Karpas-422 (cell line): Measurements from ENCODE around the gene PTMA. TPM values are rescaled to one million over a fixed set of nuclear protein-coding genes. Genes with fewer than 3 reads are reported as not detected.
"Not testable (repeated sequence)": the region's sequence is repeated elsewhere in the genome, so short reads cannot be mapped to it uniquely, and the experiment has no call there.

Experiments
- DNase-seq: peaks from one replicate; pipeline ENCODE4 v3.0.0-alpha.2; 2015
- H2AFZ ChIP-seq: fragments of 200-600 bp; sonication (generic); 2 replicates; pipeline ENCODE4 v1.6.1; 2014; ENCODE audit warnings: antibody characterized with exemption, low read length, mixed read lengths
- H3K27ac ChIP-seq: fragments of 200-600 bp; sonication (generic); 2 replicates; pipeline ENCODE4 v1.5.1; 2014; ENCODE audit warnings: mild to moderate bottlenecking, low read length, moderate library complexity
- H3K27me3 ChIP-seq: fragments of 200-600 bp; sonication (generic); 2 replicates; pipeline ENCODE4 v1.6.1; 2014; ENCODE audit warnings: low read length, mixed read lengths
- H3K36me3 ChIP-seq: fragments of 200-600 bp; sonication (generic); 2 replicates; pipeline ENCODE4 v1.6.1; 2014; ENCODE audit warnings: low read length, mixed read lengths; ENCODE audit not compliant: insufficient read depth
- H3K4me1 ChIP-seq: fragments of 200-600 bp; sonication (generic); 2 replicates; pipeline ENCODE4 v1.6.1; 2014; ENCODE audit warnings: mild to moderate bottlenecking, low read length, mixed read lengths
- H3K4me2 ChIP-seq: fragments of 200-600 bp; sonication (generic); 2 replicates; pipeline ENCODE4 v1.6.1; 2014; ENCODE audit warnings: low read length, low read depth, mild to moderate bottlenecking; ENCODE audit not compliant: poor library complexity, severe bottlenecking
- H3K4me3 ChIP-seq: fragments of 200-600 bp; sonication (generic); 2 replicates; pipeline ENCODE4 v1.5.1; 2014; ENCODE audit warnings: mild to moderate bottlenecking, antibody characterized with exemption, low read length, mixed read lengths
- H3K79me2 ChIP-seq: fragments of 200-600 bp; sonication (generic); 2 replicates; pipeline ENCODE4 v1.6.1; 2014; ENCODE audit warnings: mild to moderate bottlenecking, low read length, mixed read lengths
- H3K9ac ChIP-seq: fragments of 200-600 bp; sonication (generic); 2 replicates; pipeline ENCODE4 v1.6.0; 2014; ENCODE audit warnings: low read length
- H3K9me2 ChIP-seq: fragments of 200-600 bp; sonication (generic), shearing (Covaris generic); replicated peaks from 2 replicates; pipeline ENCODE4 v1.6.0; 2014; ENCODE audit warnings: mild to moderate bottlenecking, low read length, moderate library complexity; ENCODE audit not compliant: insufficient read depth
- H3K9me3 ChIP-seq: fragments of 300-700, 200-600 bp; sonication (generic); 2 replicates; pipeline ENCODE4 v1.6.1; 2014; ENCODE audit warnings: low read length, mixed read lengths
- H4K20me1 ChIP-seq: fragments of 200-600 bp; sonication (generic); 2 replicates; pipeline ENCODE4 v1.6.1; 2014; ENCODE audit warnings: mild to moderate bottlenecking, antibody characterized with exemption, low read length, low read depth; ENCODE audit not compliant: insufficient read depth
- total RNA-seq: library from RNA; depleted of rRNA; stranded (reverse); fragments of >200 nt; shearing (Covaris generic); gene quantifications from 2 replicates; pipeline ENCODE4 v1.2.3, GENCODE V29; 2014; ENCODE audit warnings: low replicate concordance; rRNA removed

Gene PTMA, protein sequence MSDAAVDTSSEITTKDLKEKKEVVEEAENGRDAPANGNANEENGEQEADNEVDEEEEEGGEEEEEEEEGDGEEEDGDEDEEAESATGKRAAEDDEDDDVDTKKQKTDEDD
- total RNA-seq, result 1,532 and 1,657 TPM in 2 replicates

DNA sequence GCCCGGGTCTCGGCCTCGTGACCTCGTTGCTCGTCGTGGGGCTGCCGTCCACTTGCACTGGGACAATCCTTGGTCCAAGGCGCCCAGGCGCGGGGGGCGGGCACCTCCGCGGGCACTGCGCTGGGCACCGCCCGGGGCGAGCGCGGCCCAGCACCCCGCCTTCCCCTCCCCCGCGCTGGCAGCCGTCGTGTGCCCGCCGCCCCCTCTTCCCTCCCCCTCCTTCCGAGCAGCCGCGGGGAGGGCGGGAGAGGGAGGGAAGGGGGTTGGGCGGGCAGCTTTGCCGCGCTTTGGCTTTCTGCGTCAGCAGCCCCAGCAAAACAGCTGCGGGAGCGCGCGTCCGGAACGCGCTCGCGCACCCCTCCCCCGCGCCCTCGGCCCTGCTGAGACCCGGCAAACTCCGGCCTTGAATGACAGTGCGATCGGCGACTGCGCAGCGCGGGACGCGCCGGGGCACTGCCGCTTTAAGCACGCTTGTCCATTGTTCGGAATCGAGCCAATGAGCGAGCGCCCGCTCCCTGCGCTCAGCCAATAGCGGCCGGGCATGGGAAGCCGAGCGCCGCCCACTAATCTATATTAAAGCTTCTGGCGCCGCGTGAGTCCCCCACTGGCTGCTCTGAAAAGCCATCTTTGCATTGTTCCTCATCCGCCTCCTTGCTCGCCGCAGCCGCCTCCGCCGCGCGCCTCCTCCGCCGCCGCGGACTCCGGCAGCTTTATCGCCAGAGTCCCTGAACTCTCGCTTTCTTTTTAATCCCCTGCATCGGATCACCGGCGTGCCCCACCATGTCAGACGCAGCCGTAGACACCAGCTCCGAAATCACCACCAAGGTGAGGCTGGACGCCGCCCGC lies at the start of gene PTMA:
Gene PTMA, plus strand, starts transcription at position 599 of the 846 bp plus-strand sequence. Its CDS starts 182 bp downstream, at position 781.
- Histone ChIP-seq H3K9me3 (no peaks in the 10 kb centered on the region), H3K4me3 (peak within 1 kb of the TSS; percentile 98), H3K79me2 (peaks cover 47% of the 10 kb centered on the region), H3K4me1 (peaks cover 39% of the 10 kb centered on the region), H3K27me3 (no peaks in the 10 kb centered on the region), H2AFZ (peak within 1 kb of the TSS; percentile 63; the same call in 1 of the 2 replicates), H3K4me2 (peak within 1 kb of the TSS; percentile 87), H4K20me1 (peaks cover 35% of the 10 kb centered on the region), H3K9me2 (no peaks in the 10 kb centered on the region), H3K9ac (peak within 1 kb of the TSS; percentile 100), H3K36me3 (peaks cover 39% of the 10 kb centered on the region), H3K27ac (peak within 1 kb of the TSS; percentile 99)
- peak; percentile 99 for DNase-seq

DNA sequence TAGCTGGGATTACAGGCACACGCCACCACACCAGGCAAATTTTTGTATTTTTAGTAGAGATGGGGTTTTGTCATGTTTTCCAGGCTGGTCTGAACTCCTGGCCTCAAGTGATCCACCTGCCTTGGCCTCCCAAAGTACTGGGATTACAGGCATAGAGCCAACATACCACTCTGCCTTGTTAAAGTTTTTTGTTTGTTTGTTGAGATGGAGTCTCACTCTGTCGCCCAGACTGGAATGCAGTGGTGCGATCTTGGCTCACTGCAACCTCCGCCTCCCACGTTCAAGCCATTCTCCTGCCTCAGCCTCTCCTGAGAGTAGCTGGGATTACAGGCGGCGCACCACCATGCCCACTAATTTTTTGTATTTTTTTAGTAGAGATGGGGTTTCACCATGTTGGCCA lies 48.3 kb upstream of the PTMA start:
- H3K36me3 ChIP-seq, DNase-seq: not testable (repeated sequence)

DNA sequence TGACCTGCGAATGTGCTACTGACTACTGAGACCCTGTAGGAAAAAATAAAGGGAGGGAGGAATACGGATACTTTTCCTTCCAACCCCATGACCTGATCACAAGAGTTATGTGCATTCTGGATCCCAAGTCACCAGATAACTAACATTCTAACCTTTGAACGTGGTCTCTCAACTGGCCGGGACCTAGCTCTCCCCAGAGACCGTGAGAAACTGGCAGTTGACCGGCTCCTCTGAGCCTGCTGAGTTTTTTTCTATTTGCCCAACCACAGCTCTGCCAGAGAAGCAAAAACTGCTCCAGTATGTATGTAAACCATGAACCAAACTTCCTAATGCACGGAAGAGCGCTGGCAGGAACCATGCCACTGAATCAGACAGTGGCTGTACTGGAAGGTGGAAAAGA lies 47.5 kb upstream of the PTMA start:
- Histone ChIP-seq H3K9me3 (no peaks in the 10 kb centered on the region), H3K4me1 (peaks cover 38% of the 10 kb centered on the region), H3K27ac (no peak overlapping the region), H3K4me2 (no peak overlapping the region), H3K27me3 (no peaks in the 10 kb centered on the region), H3K4me3 (no peak overlapping the region), H4K20me1 (no peaks in the 10 kb centered on the region), H3K9me2 (no peaks in the 10 kb centered on the region), H3K9ac (no peak overlapping the region), H2AFZ (no peak overlapping the region), H3K36me3 (no peaks in the 10 kb centered on the region), H3K79me2 (no peaks in the 10 kb centered on the region)
- no peak for DNase-seq

More for the DNA sequence above, 48.3 kb upstream of the PTMA start:
- H2AFZ ChIP-seq, H3K9ac ChIP-seq, H3K9me2 ChIP-seq, H3K79me2 ChIP-seq, H3K9me3 ChIP-seq, H3K27me3 ChIP-seq, H3K27ac ChIP-seq, H3K4me3 ChIP-seq, H4K20me1 ChIP-seq, H3K4me2 ChIP-seq: not testable (repeated sequence)
- H3K4me1 ChIP-seq, result peaks cover 30% of the 10 kb centered on the region

DNA sequence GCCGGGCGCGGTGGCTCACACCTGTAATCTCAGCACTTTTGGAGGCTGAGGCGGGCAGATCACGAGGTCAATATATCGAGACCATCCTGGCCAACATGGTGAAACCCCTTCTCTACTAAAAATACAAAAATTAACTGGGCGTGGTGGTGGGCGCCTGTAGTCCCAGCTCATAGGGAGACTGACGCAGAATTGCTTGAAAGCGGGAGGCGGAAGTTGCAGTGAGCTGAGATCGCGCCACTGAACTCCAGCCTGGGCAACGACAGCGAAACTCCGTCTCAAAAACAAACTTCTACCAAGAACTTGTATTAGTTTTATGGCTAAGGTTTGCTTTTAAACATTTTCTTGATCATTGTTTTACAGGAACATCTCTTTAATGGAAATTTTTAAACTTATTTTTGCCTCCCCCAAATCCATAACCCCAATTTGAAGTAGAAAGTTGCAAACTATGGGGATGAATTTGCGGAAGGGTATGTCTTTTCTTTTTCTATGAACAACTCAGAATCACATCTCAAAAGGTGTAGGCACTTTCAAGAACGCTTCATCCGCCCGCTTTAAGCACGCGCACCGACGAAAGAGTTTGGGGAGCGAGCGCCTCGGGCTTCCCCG lies 46.8 kb upstream of the PTMA start:
- H3K4me3 ChIP-seq, result peak overlapping the region; percentile 59
- H3K9me3 ChIP-seq, result no peaks in the 10 kb centered on the region
- no peaks in the 10 kb centered on the region for H3K9me2 ChIP-seq
- peak overlapping the region; percentile 83 for H2AFZ ChIP-seq
- H3K27me3 ChIP-seq, result no peaks in the 10 kb centered on the region
- no peaks in the 10 kb centered on the region for H4K20me1 ChIP-seq
- H3K4me2 ChIP-seq, result peak overlapping the region; percentile 80
- peaks cover 45% of the 10 kb centered on the region for H3K4me1 ChIP-seq
- no peak for DNase-seq
- H3K9ac ChIP-seq, result peak overlapping the region; percentile 71
- H3K27ac ChIP-seq, result peak overlapping the region; percentile 62
- H3K36me3 ChIP-seq, result no peaks in the 10 kb centered on the region
- no peaks in the 10 kb centered on the region for H3K79me2 ChIP-seq

DNA sequence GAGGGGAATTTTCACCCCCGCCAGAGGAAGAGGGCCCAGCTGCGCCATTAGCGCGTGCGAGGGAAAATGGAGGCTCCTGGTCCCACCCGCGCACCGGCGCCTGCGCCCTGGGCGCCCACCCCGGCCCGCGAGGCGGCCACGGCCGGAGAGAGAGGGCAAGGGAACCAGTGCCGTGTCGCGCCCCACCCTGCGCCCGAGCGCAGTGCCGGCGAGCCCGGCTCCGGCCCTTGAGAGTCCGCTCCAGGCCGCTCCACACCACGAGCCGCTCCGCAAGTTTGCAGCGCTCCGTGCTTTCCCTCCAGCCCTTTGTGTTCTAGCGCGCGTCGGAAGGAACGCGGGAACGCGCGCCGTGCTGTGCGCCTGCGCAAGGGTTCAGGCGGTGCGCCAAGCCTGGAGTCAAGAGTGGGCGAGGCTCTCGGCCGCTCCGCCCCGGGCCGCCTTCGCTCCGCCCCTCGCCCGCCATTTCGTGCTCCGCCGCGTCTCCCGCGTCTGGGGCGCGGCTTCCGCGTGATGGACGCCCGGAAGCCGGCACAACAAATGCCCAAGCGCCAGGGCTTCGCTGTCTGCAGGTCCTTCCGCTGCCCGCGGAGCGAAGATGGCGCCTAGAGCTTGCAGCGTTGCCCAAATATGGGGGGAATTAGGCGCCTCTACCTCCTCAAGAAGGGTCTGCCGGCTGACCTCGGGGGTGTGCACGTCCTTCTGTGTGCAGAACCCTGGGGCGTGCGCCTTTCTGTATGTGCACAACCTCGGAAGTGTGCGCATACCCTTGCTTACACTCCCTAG lies 46.1 kb upstream of the PTMA start:
- no peaks in the 10 kb centered on the region for H3K27me3 ChIP-seq
- H3K4me1 ChIP-seq, result peaks cover 52% of the 10 kb centered on the region
- H3K36me3 ChIP-seq, result no peaks in the 10 kb centered on the region
- peak overlapping the region; percentile 80 for H3K4me2 ChIP-seq
- H3K27ac ChIP-seq, result peak overlapping the region; percentile 62
- H3K4me3 ChIP-seq, result peak overlapping the region; percentile 59
- no peaks in the 10 kb centered on the region for H3K9me3 ChIP-seq
- H3K9me2 ChIP-seq, result no peaks in the 10 kb centered on the region
- no peaks in the 10 kb centered on the region for H4K20me1 ChIP-seq
- peak overlapping the region; percentile 83 for H2AFZ ChIP-seq
- no peaks in the 10 kb centered on the region for H3K79me2 ChIP-seq
- DNase-seq, result peak; percentile 99
- peak overlapping the region; percentile 71 for H3K9ac ChIP-seq

DNA sequence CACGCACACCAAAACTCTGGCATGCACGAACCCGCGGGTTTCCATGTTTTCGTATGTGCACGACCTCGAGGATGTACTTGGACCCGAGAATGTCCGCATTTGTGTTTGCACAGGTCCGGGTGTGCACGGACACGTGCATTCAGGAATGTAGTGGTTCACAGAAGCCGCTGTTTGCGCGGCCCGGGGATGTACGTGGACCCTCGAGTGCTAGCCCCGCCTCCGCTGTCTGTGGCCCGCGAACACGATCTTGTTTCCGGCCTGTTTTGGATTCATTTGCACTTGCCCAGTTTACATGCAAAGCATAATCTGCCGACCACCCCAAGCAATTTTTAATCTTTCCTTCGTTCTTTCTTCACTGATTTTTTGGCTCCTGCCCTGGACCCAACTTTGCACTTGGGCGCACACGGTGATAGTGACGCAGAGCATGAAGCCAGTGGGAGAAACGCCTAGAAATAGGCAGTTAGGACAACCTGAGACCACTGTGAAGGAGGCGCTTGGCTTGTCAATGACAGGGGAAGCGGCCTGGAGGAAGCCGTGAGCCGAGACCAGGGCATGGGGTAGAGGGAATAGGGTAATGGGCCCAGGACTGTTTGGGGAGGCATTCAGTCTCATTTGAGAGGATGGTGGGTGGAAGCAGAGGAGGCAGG lies 45.4 kb upstream of the PTMA start:
- no peaks in the 10 kb centered on the region for H3K9me3 ChIP-seq
- peak overlapping the region; percentile 34 for H3K9ac ChIP-seq
- H3K27ac ChIP-seq, result peak overlapping the region; percentile 100; the same call in 1 of the 2 replicates
- no peaks in the 10 kb centered on the region for H3K27me3 ChIP-seq
- H3K79me2 ChIP-seq, result no peaks in the 10 kb centered on the region
- H3K4me1 ChIP-seq, result peaks cover 59% of the 10 kb centered on the region
- H2AFZ ChIP-seq, result no peak overlapping the region
- H3K36me3 ChIP-seq, result no peaks in the 10 kb centered on the region
- peak overlapping the region; percentile 36 for H3K4me2 ChIP-seq
- peak overlapping the region; percentile 28; the same call in 1 of the 2 replicates for H3K4me3 ChIP-seq
- no peaks in the 10 kb centered on the region for H3K9me2 ChIP-seq
- no peak for DNase-seq
- H4K20me1 ChIP-seq, result no peaks in the 10 kb centered on the region

DNA sequence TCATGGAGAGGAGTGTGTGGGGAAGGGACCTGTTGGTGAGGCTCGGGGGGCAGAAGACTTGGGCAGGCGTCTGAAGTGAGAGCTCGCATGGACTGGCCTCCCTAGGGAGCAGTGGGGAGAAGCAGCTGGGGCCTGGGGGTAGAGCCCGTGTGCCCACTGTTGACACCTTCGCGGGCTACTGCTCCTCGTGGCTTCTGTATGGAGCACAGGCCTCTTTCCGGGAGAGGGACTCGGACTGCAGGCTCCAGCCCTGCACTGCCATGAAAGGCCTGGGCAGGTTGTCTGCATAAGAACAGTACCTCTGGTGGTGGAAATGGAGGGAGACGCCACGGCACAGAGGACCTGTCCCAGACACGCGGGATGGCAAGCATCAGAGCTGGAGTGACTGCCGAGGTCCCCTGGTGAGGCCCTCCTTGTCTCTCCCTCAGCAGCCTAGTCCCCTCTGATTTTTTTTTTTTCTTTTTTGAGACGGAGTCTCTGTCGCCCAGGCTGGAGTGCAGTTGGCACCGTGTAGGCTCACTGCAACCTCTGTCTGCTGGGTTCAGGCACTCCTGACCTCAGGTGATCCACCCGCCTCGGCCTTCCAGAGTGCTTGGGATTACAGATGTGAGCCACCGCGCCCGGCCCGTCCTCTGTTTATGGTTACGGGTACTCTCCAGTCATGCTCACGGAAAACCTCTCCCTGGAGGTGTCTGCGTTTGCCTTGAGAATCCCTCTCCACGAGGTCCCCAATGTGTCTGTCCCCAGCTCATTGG lies 44.7 kb upstream of the PTMA start:
- Histone ChIP-seq H3K36me3 (no peaks in the 10 kb centered on the region), H3K27me3 (no peaks in the 10 kb centered on the region), H4K20me1 (no peaks in the 10 kb centered on the region), H3K4me1 (peaks cover 66% of the 10 kb centered on the region), H3K9ac (no peak overlapping the region), H3K4me2 (no peak overlapping the region), H3K4me3 (no peak overlapping the region), H3K79me2 (no peaks in the 10 kb centered on the region), H3K9me2 (no peaks in the 10 kb centered on the region), H3K9me3 (no peaks in the 10 kb centered on the region), H3K27ac (peak overlapping the region; percentile 100), H2AFZ (no peak overlapping the region)
- peak; percentile 49 for DNase-seq
